Measurements from ENCODE around the gene SORCS2. TPM values are rescaled to one million over a fixed set of nuclear protein-coding genes. Genes with fewer than 3 reads are reported as not detected.

The SORCS2 gene
- total and polyA plus RNA-seq, 2 donors (not counting 1 experiment from before 2014, with no cell fraction given) = not detected

GRCh38 chr4:7637971-7638370 lies 445.6 kb downstream of the SORCS2 start:
- DNase-seq (no peak), ATAC-seq (ENCODE audit: low read depth) (no peak)
- Histone ChIP-seq H3K79me2 (ENCODE audit: control insufficient read depth, insufficient read depth, low read length) (no peaks in the 10 kb centered on the region), H3K9ac (ENCODE audit: low read length) (no peak overlapping the region), H3K4me3 (ENCODE audit: control extremely low read depth in 1 of 5, extremely low read depth in 1 of 5, insufficient read depth in 1 of 5, low read depth in 2 of 5, low read length in 4 of 5) (no peak overlapping the region), H3K9me3 (ENCODE audit: control extremely low read depth in 1 of 3, control insufficient read depth in 2 of 3, insufficient read depth in 1 of 3, low read length in 2 of 3) (peaks cover 0 to 26% (median 0%) of the 10 kb centered on the region in 3 donors), H3K27ac (ENCODE audit: low read length in 2 of 2) (no peak overlapping the region), H3K36me3 (replicated peaks in 1 of 2; ENCODE audit: control extremely low read depth in 1 of 2, control insufficient read depth in 1 of 2, extremely low read depth in 1 of 2, insufficient read depth in 2 of 2, low read length in 1 of 2) (no peaks in the 10 kb centered on the region), H2AFZ (ENCODE audit: insufficient read depth, low read depth, low read length, poor library complexity, severe bottlenecking) (no peak overlapping the region), H3K4me2 (replicated peaks; ENCODE audit: low read depth, low read length, poor library complexity, severe bottlenecking) (no peak overlapping the region), H3K4me1 (ENCODE audit: control insufficient read depth in 2 of 2, insufficient read depth in 2 of 2, low read length in 2 of 2) (no peaks in the 10 kb centered on the region), H3K27me3 (replicated peaks in 1 of 4; ENCODE audit: control extremely low read depth in 1 of 4, control insufficient read depth in 3 of 4, insufficient read depth in 4 of 4, low read length in 3 of 4) (no peaks in the 10 kb centered on the region), H4K20me1 (ENCODE audit: control insufficient read depth, insufficient read depth, low read length, poor library complexity, severe bottlenecking) (no peaks in the 10 kb centered on the region)
- intact Hi-C loops (cut with micrococcal nuclease) = no loop called here
- TF ChIP-seq CTCF (IDR thresholded peaks at IDR 0.05) (no peak), EZH2 (IDR thresholded peaks at IDR 0.05; ENCODE audit: borderline replicate concordance, insufficient read depth, low read depth, low read length, poor library complexity, severe bottlenecking) (no peak)
- H3K4me1 Mint-ChIP-seq = no peaks in the 10 kb centered on the region
- H3K4me3 Mint-ChIP-seq = no peak overlapping the region
- no peaks in the 10 kb centered on the region for H3K9me3 Mint-ChIP-seq (ENCODE audit: insufficient read depth)
- CTCF ChIA-PET = no interaction called here
- 83% methylated on average over 11 of the region's 11 CpGs for WGBS (ENCODE audit: insufficient coverage)
- no peaks in the 10 kb centered on the region for H3K27me3 Mint-ChIP-seq
- POLR2A ChIA-PET = no interaction called here
- H3K27ac Mint-ChIP-seq = no peak overlapping the region

GRCh38 chr4:7638489-7638888 lies 446.2 kb downstream of the SORCS2 start:
- CTCF ChIA-PET = no interaction called here
- Histone ChIP-seq H3K4me1 (ENCODE audit: control insufficient read depth in 2 of 2, insufficient read depth in 2 of 2, low read length in 2 of 2) (no peaks in the 10 kb centered on the region), H3K4me3 (ENCODE audit: control extremely low read depth in 1 of 5, extremely low read depth in 1 of 5, insufficient read depth in 1 of 5, low read depth in 2 of 5, low read length in 4 of 5) (no peak overlapping the region), H3K27ac (ENCODE audit: low read length in 2 of 2) (no peak overlapping the region), H3K9ac (ENCODE audit: low read length) (no peak overlapping the region), H3K9me3 (ENCODE audit: control extremely low read depth in 1 of 3, control insufficient read depth in 2 of 3, insufficient read depth in 1 of 3, low read length in 2 of 3) (peaks cover 0 to 26% (median 0%) of the 10 kb centered on the region in 3 donors), H3K4me2 (replicated peaks; ENCODE audit: low read depth, low read length, poor library complexity, severe bottlenecking) (no peak overlapping the region), H3K79me2 (ENCODE audit: control insufficient read depth, insufficient read depth, low read length) (no peaks in the 10 kb centered on the region), H3K27me3 (replicated peaks in 1 of 4; ENCODE audit: control extremely low read depth in 1 of 4, control insufficient read depth in 3 of 4, insufficient read depth in 4 of 4, low read length in 3 of 4) (no peaks in the 10 kb centered on the region), H3K36me3 (replicated peaks in 1 of 2; ENCODE audit: control extremely low read depth in 1 of 2, control insufficient read depth in 1 of 2, extremely low read depth in 1 of 2, insufficient read depth in 2 of 2, low read length in 1 of 2) (no peaks in the 10 kb centered on the region), H4K20me1 (ENCODE audit: control insufficient read depth, insufficient read depth, low read length, poor library complexity, severe bottlenecking) (no peaks in the 10 kb centered on the region), H2AFZ (ENCODE audit: insufficient read depth, low read depth, low read length, poor library complexity, severe bottlenecking) (no peak overlapping the region)
- Mint-ChIP-seq H3K4me3 (no peak overlapping the region), H3K9me3 (ENCODE audit: insufficient read depth) (no peaks in the 10 kb centered on the region), H3K27ac (no peak overlapping the region), H3K27me3 (no peaks in the 10 kb centered on the region), H3K4me1 (no peaks in the 10 kb centered on the region)
- no peak for TF ChIP-seq EZH2 (IDR thresholded peaks at IDR 0.05; ENCODE audit: borderline replicate concordance, insufficient read depth, low read depth, low read length, poor library complexity, severe bottlenecking)
- TF ChIP-seq CTCF (IDR thresholded peaks at IDR 0.05) = no peak
- intact Hi-C loops (cut with micrococcal nuclease) = no loop called here
- WGBS (ENCODE audit: insufficient coverage) = 94% methylated on average over 12 of the region's 12 CpGs
- DNase-seq = no peak
- POLR2A ChIA-PET = no interaction called here
- no peak for ATAC-seq (ENCODE audit: low read depth)
